ENCODE measurements around the gene CCDC167. TPM values are rescaled to one million over a fixed set of nuclear protein-coding genes. Genes with fewer than 3 reads are reported as not detected.

CCDC167 gene
- total and polyA plus RNA-seq, 10 donors: 11.6 to 64.8 (median 26.3) TPM

GRCh38 chr6:37480951-37481534, 18.6 kb downstream of the CCDC167 start:
- TF ChIP-seq CTCF (IDR thresholded peaks at IDR 0.05 in 8 of 11, conservative IDR thresholded peaks at IDR 0.05 in 3 of 11) (no peak), POLR2AphosphoS5 (IDR thresholded peaks at IDR 0.05) (no peak), POLR2A (IDR thresholded peaks at IDR 0.05) (no peak)
- H3K27ac ChIP-seq: no peak overlapping the region
- DNase-seq: no peak
- H3K9me3 ChIP-seq: no peaks in the 10 kb centered on the region
- peaks cover 0 to 12% (median 7%) of the 10 kb centered on the region in 6 donors for H3K4me1 ChIP-seq
- peaks cover 0 to 100% (median 77%) of the 10 kb centered on the region in 6 donors for H3K36me3 ChIP-seq
- intact Hi-C loops (cut with DNase I; ENCODE audit: low total_unique reads): no loop called here
- no peaks in the 10 kb centered on the region for H3K27me3 ChIP-seq (replicated peaks in 1 of 7)
- WGBS, 5 donors: 72 to 79% (median 76%) methylated on average over 7 of the region's 7 CpGs
- H3K4me3 ChIP-seq: no peak overlapping the region

- no peak overlapping the region for H3K27ac ChIP-seq
- no peak for DNase-seq
- no peak overlapping the region for H3K4me3 ChIP-seq
- no peaks in the 10 kb centered on the region for H3K27me3 ChIP-seq (replicated peaks in 1 of 7)
- H3K9me3 ChIP-seq: no peaks in the 10 kb centered on the region
- WGBS, 5 donors: 82 to 100% (median 93%) methylated on average over 1 of the region's 1 CpG
- no peak for TF ChIP-seq POLR2AphosphoS5 (IDR thresholded peaks at IDR 0.05)
- H3K36me3 ChIP-seq: peaks cover 0 to 100% (median 82%) of the 10 kb centered on the region in 6 donors
- H3K4me1 ChIP-seq: peaks cover 0 to 12% (median 7%) of the 10 kb centered on the region in 6 donors
- intact Hi-C loops (cut with DNase I; ENCODE audit: low total_unique reads): no loop called here
Measured at GRCh38 chr6:37480118-37480736, 19.5 kb downstream of the CCDC167 start.

DNA sequence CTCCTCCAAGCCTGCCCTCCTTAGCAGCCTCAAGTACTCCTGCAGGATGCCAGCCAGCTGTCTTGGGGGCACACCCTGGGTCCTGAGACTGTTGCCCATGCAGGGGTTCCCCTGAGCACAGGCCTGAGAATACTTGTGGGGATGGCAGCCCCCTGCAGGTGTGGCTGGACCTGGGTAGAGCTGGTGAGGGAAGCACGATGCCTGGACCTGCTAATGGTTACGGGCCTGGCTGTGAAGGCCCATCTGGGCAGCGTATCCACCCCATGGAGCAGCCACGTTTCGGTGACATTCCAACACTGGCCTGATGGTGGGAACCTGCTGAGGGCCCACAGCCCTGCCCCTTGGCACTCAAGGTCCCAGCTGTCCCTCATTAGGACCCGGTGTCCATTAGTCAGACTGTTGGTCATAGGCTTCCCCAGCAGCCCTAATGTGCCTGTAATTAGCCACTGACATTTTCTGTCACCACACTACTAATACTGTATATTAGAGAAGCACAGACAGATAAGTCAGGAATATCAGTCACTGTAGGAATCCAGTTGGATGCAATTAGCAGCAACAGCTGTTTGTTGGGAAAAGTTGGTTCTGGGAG, 20.3 kb downstream of the CCDC167 start:
- H3K9me3 ChIP-seq: no peaks in the 10 kb centered on the region
- H3K36me3 ChIP-seq: peaks cover 3 to 100% (median 90%) of the 10 kb centered on the region in 6 donors
- 82 to 97% (median 94%) methylated on average over 5 to 6 of the region's 6 CpGs for whole genome bisulfite sequencing, 5 donors
- no peaks in the 10 kb centered on the region for H3K27me3 ChIP-seq (replicated peaks in 1 of 7)
- no peak overlapping the region for H3K4me3 ChIP-seq
- no peak for DNase-seq
- H3K4me1 ChIP-seq: peaks cover 0 to 7% (median 6%) of the 10 kb centered on the region in 6 donors
- intact Hi-C loops (cut with DNase I; ENCODE audit: low total_unique reads): no loop called here
- no peak overlapping the region for H3K27ac ChIP-seq
- TF ChIP-seq POLR2A (IDR thresholded peaks at IDR 0.05): no peak
- no peak for TF ChIP-seq CTCF (IDR thresholded peaks at IDR 0.05 in 8 of 11, conservative IDR thresholded peaks at IDR 0.05 in 3 of 11)
- TF ChIP-seq POLR2AphosphoS5 (IDR thresholded peaks at IDR 0.05): peak in 1 of 3 donors; percentile 17

DNA sequence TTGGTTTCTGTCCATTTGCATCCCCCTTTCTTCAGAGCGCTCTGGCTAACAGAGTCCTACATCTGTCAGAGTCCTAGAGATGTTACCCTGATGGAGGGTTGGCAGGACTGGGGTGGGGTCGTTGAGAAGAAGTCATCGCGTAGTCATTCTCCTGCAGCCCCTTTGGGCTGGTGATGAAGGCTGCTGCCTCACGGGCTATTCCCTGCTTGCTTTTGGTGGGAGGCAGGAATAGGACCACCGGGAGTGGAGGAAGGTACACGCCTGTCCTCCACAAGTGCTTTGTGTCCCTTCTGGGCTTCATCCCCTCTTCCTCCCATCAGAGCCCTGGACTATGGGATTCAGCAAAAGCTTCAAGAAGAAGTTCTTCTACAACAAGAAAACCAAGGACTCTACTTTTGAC, 20.9 kb downstream of the CCDC167 start:
- H3K36me3 ChIP-seq: peaks cover 3 to 100% (median 93%) of the 10 kb centered on the region in 6 donors
- H3K9me3 ChIP-seq: no peaks in the 10 kb centered on the region
- H3K4me1 ChIP-seq: peaks cover 0 to 2% (median 1%) of the 10 kb centered on the region in 6 donors
- no peaks in the 10 kb centered on the region for H3K27me3 ChIP-seq (replicated peaks in 1 of 7)
- TF ChIP-seq POLR2A (IDR thresholded peaks at IDR 0.05): no peak
- no peak for TF ChIP-seq CTCF (IDR thresholded peaks at IDR 0.05 in 8 of 11, conservative IDR thresholded peaks at IDR 0.05 in 3 of 11)
- no peak for TF ChIP-seq POLR2AphosphoS5 (IDR thresholded peaks at IDR 0.05)
- no peak overlapping the region for H3K4me3 ChIP-seq
- no peak overlapping the region for H3K27ac ChIP-seq
- intact Hi-C loops (cut with DNase I; ENCODE audit: low total_unique reads): no loop called here
- DNase-seq: no peak
- WGBS, 5 donors: 92 to 98% (median 97%) methylated on average over 7 of the region's 7 CpGs
